WERI-Rb-1 (cell line): Measurements from ENCODE around the gene EIF1.

Experiments used
- DNase-seq: peaks from one replicate; pipeline ENCODE4 v3.0.0-alpha.2; 2020
- H3K27ac ChIP-seq: fragments of 250-450 bp; sonication (Bioruptor Pico); 2 replicates; pipeline ENCODE4 v1.5.1; 2020; ENCODE audit warnings: mild to moderate bottlenecking, moderate library complexity
- H3K27me3 ChIP-seq: fragments of 250-450 bp; sonication (Bioruptor Pico); 2 replicates; pipeline ENCODE4 v1.5.1; 2021; ENCODE audit warnings: mild to moderate bottlenecking, low read depth, moderate library complexity; ENCODE audit not compliant: insufficient read depth, severe bottlenecking
- H3K36me3 ChIP-seq: fragments of 250-450 bp; sonication (Bioruptor Pico); 2 replicates; pipeline ENCODE4 v1.5.1; 2020; ENCODE audit warnings: mild to moderate bottlenecking, moderate library complexity
- H3K4me3 ChIP-seq: 2 replicates; pipeline ENCODE4 v1.5.1; 2011; ENCODE audit warnings: low read depth, mild to moderate bottlenecking, control low read depth, low read length
- H3K9me3 ChIP-seq: fragments of 250-450 bp; sonication (Bioruptor Pico); 2 replicates; pipeline ENCODE4 v1.5.1; 2021; ENCODE audit warnings: mild to moderate bottlenecking, moderate library complexity; ENCODE audit not compliant: severe bottlenecking
- TF ChIP-seq, protein P1 (sequence below): IDR thresholded peaks from 2 replicates; pipeline ENCODE4 v1.5.1; 2011; ENCODE audit warnings: low read depth, mild to moderate bottlenecking, control low read depth, inconsistent platforms, low read length

EIF1 gene

DNA sequence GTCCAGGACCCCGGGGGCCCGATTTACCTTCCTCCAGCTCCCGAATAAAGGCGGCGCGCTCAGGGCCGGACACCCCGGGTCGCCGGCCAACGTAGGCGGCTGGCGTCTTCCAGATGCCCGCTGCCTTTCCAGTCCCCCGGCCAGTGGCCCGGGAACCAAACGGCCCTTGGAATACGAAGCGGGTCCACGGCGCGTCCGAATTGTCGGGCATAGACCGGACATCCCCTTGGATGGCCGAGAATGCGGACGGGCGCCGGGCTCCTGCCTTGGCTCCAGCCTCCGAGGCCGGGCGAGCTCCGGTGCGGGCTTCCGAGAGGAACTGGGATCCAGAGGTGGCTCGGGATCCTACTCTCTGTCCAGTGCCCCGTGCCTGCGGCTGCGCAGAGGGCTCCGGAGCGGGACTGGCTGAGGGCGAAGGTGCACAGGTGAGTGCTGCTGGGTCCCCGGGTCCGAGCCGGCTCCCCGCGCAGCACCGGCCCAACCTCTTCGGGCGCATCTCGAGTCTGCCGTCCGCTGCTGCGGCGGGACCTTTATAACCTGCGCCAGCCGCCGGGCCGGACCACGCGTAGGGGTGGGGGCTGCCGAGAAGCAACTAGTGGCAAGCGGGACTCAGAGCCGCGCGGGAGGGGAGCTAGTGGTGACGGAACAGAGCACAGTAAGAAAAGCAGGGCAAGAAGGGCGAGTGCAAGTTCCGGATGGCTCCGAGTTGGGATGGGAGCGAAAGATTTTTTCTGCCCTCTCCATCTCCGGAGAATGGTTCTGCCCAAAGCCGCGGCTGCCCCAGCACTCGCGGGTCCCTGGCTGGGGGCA is 45.7 kb downstream of the EIF1 start, which contains the start of gene HAP1:
Gene HAP1 (minus strand): TSS at position 505 of the 810 bp plus-strand sequence. CDS start 9 bp downstream, at position 496.
- H3K27me3 ChIP-seq = peaks cover 28% of the 10 kb centered on the region
- no peaks in the 10 kb centered on the region for H3K9me3 ChIP-seq
- TF ChIP-seq, protein P1, sequence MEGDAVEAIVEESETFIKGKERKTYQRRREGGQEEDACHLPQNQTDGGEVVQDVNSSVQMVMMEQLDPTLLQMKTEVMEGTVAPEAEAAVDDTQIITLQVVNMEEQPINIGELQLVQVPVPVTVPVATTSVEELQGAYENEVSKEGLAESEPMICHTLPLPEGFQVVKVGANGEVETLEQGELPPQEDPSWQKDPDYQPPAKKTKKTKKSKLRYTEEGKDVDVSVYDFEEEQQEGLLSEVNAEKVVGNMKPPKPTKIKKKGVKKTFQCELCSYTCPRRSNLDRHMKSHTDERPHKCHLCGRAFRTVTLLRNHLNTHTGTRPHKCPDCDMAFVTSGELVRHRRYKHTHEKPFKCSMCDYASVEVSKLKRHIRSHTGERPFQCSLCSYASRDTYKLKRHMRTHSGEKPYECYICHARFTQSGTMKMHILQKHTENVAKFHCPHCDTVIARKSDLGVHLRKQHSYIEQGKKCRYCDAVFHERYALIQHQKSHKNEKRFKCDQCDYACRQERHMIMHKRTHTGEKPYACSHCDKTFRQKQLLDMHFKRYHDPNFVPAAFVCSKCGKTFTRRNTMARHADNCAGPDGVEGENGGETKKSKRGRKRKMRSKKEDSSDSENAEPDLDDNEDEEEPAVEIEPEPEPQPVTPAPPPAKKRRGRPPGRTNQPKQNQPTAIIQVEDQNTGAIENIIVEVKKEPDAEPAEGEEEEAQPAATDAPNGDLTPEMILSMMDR = no peak
- H3K4me3 ChIP-seq = peak within 1 kb of the TSS; percentile 64
- H3K27ac ChIP-seq = peak within 1 kb of the TSS; percentile 56
- peak; percentile 81 for DNase-seq
- no peaks in the 10 kb centered on the region; the same call in 1 of the 2 replicates for H3K36me3 ChIP-seq

GRCh38 chr17:41734949-41735313 is 46.2 kb downstream of the EIF1 start:
- no peaks in the 10 kb centered on the region for H3K9me3 ChIP-seq
- H3K4me3 ChIP-seq = peak overlapping the region; percentile 64
- no peak overlapping the region for H3K27ac ChIP-seq
- no peaks in the 10 kb centered on the region; the same call in 1 of the 2 replicates for H3K36me3 ChIP-seq
- H3K27me3 ChIP-seq = peaks cover 28% of the 10 kb centered on the region
- DNase-seq = no peak
- TF ChIP-seq, protein P1 = no peak

DNA sequence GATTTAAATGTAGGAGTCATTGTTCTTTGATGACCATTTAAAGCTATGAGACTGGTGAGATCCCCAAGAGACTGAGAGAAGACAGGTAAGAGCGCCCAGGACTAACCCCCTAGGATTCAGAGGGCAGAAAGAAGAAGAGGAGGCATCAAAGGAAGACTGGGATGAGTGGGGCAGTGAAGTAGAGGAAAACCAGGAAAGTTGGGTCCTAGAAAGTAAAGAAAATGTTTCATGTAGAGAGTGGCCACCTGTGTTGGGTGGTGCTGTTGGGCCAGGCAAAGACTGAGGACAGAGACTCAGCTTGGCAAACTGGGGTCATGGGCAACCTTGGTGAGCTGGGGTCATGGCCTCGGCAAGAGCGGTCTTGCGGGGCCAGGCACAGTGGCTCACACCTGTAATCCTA is 47.1 kb downstream of the EIF1 start:
- H3K4me3 ChIP-seq = no peak overlapping the region
- H3K27me3 ChIP-seq = peaks cover 28% of the 10 kb centered on the region
- no peaks in the 10 kb centered on the region for H3K36me3 ChIP-seq
- no peaks in the 10 kb centered on the region for H3K9me3 ChIP-seq
- no peak overlapping the region for H3K27ac ChIP-seq
- DNase-seq = no peak
- TF ChIP-seq, protein P1 = no peak

DNA sequence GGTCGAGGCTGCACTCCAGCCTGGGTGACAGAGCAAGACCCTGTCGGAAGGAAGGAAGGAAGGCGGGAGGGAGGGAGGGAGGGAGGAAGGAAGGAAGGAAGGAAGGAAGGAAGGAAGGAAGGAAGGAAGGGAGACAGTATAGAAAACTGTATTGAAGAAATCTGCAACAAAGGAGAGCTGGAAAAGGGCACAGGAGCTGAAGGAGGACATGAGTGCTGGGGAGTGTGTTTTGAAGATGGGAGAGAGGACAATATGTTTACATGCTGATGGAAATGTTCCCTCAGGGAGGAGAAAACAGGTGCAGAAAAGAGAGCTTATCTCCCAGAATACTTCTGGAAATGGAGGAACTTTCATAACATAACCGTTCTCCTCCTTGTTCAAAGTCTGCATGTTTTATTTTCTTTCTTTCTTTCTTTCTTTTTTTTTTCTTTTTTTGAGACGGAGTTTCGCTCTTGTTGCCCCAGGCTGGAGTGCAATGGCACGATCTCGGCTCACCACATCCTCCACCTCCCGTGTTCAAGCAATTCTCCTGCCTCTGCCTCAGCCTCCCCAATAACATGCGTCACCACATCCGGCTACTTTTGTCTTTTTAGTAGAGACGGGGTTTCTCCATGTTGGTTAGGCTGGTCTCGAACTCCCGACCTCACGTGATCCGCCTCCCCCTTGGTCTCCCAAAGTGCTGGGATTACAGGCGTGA is 48.4 kb downstream of the EIF1 start:
- no peak overlapping the region for H3K27ac ChIP-seq
- no peaks in the 10 kb centered on the region for H3K36me3 ChIP-seq
- H3K27me3 ChIP-seq = peaks cover 28% of the 10 kb centered on the region
- H3K4me3 ChIP-seq = no peak overlapping the region
- H3K9me3 ChIP-seq = no peaks in the 10 kb centered on the region
- TF ChIP-seq, protein P1 = no peak
- no peak for DNase-seq

DNA sequence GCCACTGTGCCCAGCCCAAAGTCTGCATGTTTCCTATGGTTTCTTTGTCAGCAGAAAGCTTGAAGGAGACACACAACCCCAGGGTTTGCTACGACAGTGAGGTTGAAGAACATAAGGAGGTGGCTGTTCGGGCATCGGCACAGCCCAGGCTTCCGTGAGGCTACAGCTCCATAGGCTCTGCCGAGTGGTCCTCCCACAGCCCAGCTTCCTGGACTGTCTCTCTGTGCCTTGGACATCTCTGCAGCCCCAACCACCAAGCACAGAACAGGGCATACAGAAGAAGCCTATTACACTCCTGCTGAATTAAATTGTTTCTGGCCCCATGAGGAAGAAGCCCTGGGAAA is 49.0 kb downstream of the EIF1 start:
- no peak for DNase-seq
- no peak overlapping the region for H3K27ac ChIP-seq
- H3K4me3 ChIP-seq = no peak overlapping the region
- TF ChIP-seq, protein P1 = no peak
- H3K9me3 ChIP-seq = no peaks in the 10 kb centered on the region
- H3K27me3 ChIP-seq = peaks cover 28% of the 10 kb centered on the region
- no peaks in the 10 kb centered on the region for H3K36me3 ChIP-seq
